ENCODE data around the gene CLEC17A. TPM values are rescaled to one million over a fixed set of nuclear protein-coding genes. Genes with fewer than 3 reads are reported as not detected.

The CLEC17A gene
- total and polyA plus RNA-seq, 2 of the 13 experiments (the other 11 are each of a cell fraction or from before 2014, with no cell fraction given): not detected

GRCh38 chr19:14545716-14546082 lies 37.2 kb upstream of the CLEC17A start (continued):
- TF ChIP-seq ZBTB34 (CRISPR knock-in tag; IDR thresholded peaks at IDR 0.05) (no peak), RARA (CRISPR knock-in tag; IDR thresholded peaks at IDR 0.05) (no peak), ZNF710 (CRISPR knock-in tag; IDR thresholded peaks at IDR 0.05; ENCODE audit: borderline replicate concordance) (no peak), ARNT2 (CRISPR knock-in tag; IDR thresholded peaks at IDR 0.05; ENCODE audit: low read depth) (no peak), KDM3A (CRISPR knock-in tag; IDR thresholded peaks at IDR 0.05; ENCODE audit: low read depth) (no peak), ZNF234 (CRISPR knock-in tag; conservative IDR thresholded peaks at IDR 0.05) (no peak), GATAD1 (CRISPR knock-in tag; IDR thresholded peaks at IDR 0.05) (no peak), ZFP41 (CRISPR knock-in tag; IDR thresholded peaks at IDR 0.05; ENCODE audit: borderline replicate concordance) (no peak), ZBTB38 (CRISPR knock-in tag; IDR thresholded peaks at IDR 0.05) (no peak), ARID5B (CRISPR knock-in tag; IDR thresholded peaks at IDR 0.05) (no peak), ZSCAN25 (CRISPR knock-in tag; IDR thresholded peaks at IDR 0.05) (no peak), ZBTB25 (CRISPR knock-in tag; IDR thresholded peaks at IDR 0.05) (no peak), ZHX2 (IDR thresholded peaks at IDR 0.05; ENCODE audit: low read depth) (no peak), ZHX2 (CRISPR knock-in tag; IDR thresholded peaks at IDR 0.05; ENCODE audit: borderline replicate concordance) (no peak)
